Measurements from ENCODE around the gene CLPX.
"Not testable (repeated sequence)": the region's sequence is repeated elsewhere in the genome, so short reads cannot be mapped to it uniquely, and the experiment has no call there.

CLPX gene

DNA sequence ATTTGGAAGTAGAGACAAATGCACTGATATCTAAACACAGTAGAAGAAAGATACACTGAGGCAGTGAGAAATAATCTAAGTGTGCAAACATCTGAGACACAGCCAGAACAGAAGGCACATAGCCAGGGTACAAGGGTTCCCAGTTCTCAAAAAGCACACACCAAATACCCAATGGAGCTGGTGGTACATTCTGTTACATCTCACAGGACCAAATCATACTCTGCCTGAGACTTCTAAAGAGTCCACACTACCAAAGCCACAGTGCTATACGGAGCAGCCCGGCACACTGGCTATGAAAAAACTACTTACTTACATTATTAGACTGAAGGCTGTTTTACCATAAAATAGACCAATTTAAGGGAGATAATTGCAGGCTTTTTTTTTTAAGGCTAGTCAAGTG, 19.3 kb downstream of the CLPX start:
- no peak for DNase-seq (ENCODE audit: low read depth)

DNA sequence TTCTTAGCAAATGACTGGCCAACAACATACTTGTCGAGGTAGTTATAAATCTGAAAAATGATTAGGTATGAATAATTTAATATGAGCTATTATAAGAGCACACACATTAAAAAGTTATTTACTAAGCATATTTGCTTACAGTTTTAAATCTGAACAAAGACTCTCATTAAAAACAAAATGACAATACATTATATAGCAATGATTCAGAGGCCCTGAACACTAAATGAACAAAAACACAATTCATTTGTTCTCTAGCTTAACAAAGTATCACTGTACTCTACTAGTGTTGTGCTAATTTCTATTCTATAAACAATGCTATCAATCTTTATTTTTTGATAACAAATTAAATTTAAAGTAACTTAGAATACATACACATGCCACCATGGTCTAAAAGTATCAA, 21.0 kb downstream of the CLPX start:
- DNase-seq (ENCODE audit: low read depth), result no peak

DNA sequence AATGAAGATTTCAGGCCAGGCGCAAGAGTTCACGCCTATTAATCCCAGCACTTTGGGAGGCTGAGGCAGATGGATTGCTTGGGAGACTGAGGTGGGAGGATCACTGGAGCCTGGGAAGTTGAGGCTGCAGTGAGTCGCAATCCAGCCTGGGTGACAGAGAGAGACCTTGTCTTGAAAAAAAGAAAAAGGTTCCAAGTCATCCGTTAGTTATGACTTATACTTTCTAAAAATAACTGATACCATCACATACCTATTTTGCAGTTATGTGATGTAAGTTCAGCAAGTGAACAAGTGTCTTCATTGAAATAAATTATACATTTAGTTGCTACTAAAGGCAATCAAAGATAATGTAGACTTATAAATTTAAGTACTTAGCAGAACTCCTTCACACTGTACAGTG, 22.1 kb downstream of the CLPX start:
- no peak for DNase-seq (ENCODE audit: low read depth)

DNA sequence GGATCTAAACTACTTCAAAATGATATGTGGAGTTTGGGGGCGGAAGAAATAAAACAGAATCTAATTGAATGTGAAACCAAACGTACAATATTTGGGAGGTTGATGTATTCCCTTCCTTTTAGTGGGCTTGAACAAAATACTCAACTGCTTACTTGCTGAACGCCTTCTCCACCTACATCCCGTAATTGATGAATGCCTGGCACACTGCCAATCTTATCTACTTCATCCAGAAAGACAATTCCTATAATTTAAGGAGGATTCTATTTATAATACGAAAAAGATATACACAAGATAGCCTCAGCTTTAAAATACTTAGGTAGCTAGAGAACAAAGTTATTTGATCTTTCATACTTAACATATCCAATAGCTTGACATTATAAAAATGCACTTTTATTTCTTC, 28.4 kb downstream of the CLPX start:
- no peak for DNase-seq (ENCODE audit: low read depth)

DNA sequence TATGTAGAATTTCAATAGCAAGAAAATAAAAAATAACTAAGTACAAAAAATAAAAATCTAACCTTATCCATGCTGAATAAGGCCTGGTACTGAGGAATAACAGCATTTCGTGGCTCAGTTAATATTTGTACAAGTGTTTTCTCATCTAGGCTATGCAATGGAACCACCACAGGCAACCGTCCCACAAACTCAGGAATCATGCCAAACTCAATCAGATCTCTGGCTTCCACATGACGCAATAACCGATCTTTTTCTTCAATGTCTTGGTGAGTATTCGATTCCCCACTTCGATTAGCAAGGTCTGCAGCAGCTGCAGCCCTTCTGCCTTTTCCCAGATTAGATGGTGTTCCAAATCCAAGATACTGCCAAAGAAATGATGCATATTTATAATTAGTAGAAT, 30.4 kb downstream of the CLPX start:
- DNase-seq (ENCODE audit: low read depth), result no peak

GRCh38 chr15:65147902-65148301, 37.2 kb downstream of the CLPX start:
- DNase-seq (ENCODE audit: low read depth), result no peak

GRCh38 chr15:65146438-65146837, 38.7 kb downstream of the CLPX start:
- DNase-seq (ENCODE audit: low read depth), result no peak

DNA sequence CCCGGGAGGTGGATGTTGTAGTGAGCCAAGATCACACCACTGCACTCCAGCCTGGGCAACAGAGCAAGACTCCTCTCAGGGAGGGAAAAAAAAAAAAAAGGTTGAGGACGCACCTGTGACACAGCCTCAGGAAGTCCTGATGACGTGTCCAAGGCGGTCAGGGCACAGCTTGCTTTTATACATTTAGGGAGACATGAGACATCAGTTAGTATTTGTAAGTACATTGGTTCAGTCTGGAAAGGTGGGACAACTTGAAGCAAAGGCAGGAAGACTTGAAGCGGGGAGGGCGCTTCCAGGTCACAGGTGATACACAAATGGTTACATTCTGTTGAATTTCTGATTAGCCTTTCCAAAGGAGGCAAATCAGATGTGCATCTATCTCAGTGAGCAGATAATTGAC, 46.5 kb downstream of the CLPX start:
- not testable (repeated sequence) for DNase-seq (ENCODE audit: low read depth)

DNA sequence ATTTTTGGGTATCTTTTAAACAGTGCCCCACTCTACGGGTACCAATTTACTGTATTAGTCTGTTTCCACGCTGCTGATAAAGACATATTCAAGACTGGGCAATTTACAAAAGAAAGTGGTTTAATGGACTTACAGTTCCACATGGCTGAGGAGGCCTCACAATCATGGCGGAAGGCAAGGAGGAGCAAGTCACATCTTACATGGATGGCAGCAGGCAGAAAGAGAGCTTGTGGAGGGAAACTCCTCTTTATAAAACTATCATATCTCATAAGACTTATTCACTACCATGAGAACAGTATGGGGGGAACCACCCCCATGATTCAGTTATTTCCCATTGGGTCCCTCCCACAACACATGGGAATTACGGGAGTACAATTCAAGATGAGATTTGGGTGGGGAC, 47.2 kb downstream of the CLPX start:
- not testable (repeated sequence) for DNase-seq (ENCODE audit: low read depth)

DNA sequence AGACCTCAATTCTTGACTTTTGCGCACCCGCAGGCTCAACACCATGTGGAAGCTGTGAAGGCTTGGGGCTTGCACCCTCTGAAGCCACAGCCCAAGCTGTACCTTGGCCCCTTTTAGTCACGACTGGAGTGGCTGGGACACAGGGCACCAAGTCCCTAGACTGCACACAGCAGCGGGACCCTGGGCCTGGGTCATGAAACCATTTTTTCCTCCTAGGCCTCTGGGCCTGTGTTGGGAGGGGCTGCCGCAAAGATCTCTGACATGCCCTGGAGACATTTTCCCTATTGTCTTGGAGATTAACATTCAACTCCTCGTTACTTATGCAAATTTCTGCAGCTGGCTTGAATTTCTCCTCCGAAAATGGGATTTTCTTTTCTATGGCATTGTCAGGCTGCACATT, 48.1 kb downstream of the CLPX start:
- not testable (repeated sequence) for DNase-seq (ENCODE audit: low read depth)

DNA sequence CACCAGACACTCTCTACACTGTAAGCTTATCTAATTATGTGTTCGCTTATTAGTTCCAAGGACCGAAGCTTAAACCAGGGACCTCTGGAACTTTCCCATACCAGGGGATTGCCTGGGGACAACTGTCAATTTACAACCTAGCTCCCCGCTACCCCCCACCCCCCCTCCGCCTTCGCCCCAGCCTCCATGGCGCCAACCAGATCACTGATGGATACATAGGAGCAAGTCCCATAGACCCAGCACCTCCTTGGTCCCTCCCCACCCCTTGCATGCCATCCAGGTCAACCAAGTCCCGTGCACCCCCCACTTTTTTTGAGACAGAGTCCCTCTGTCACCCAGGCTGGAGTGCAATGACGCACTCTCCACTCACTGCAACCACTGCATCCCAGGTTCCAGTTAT, 50.6 kb downstream of the CLPX start:
- DNase-seq (ENCODE audit: low read depth), result no peak

- DNase-seq (ENCODE audit: low read depth), result peak; percentile 73
Measured at GRCh38 chr15:65133548-65134200, 51.5 kb downstream of the CLPX start, which contains the start of gene PDCD7. Gene PDCD7 (minus strand): TSS chr15:65133808. CDS start chr15:65133781, 27 bp downstream.

DNA sequence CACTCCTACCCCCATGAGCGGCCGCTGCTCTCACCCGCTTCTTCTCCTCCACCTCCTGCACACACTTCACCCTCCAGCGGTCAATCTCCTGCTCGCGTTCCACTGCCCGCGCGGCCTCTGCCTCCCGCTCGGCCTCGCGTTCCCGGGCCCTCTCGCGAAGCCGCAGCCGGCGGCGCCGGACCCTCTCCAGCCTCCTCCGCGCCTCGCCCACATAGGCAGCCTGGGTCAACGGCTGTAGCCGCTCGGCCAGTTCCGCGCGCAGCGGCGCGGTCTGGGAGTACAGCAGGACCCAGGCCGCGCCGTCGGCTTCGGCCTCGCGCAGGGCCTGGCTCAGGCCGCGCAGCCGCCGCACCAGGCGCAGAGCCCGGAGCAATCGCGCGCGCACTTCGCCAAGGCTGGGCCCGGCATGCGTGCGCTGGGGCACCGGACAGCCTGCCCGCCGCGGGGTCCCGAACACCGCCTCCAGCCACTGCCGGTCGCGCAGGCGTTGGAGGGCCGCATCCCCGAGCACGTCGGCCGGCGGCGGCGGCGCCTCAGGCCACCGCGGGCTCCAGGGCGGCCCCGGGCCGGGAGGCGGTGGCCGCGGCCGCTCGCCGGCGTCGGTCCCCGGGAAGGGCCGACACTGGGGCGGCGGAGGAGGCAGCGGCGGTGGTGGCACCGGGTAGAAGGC, 52.1 kb downstream of the CLPX start:
- no peak for DNase-seq (ENCODE audit: low read depth)

DNA sequence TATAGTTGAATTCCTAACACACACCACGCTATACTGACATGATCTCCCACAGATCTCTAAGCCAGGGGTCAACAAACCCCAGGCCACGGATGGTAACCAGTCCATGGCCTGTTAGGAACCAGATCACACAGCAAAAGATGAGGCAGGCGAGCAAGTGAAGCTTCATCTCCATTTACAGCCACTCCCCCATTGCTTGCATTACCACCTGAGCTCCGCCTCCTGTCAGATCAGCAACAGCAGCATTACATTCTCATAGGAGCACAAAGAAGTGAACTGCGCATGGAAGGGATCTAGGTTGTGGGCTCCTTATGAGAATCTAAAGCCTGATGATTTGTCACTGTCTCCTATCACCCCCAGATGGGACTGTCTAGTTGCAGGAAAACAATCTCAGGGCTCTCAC, 54.2 kb downstream of the CLPX start:
- DNase-seq (ENCODE audit: low read depth), result no peak

GRCh38 chr15:65115542-65115941, 69.6 kb downstream of the CLPX start:
- DNase-seq (ENCODE audit: low read depth), result no peak

DNA sequence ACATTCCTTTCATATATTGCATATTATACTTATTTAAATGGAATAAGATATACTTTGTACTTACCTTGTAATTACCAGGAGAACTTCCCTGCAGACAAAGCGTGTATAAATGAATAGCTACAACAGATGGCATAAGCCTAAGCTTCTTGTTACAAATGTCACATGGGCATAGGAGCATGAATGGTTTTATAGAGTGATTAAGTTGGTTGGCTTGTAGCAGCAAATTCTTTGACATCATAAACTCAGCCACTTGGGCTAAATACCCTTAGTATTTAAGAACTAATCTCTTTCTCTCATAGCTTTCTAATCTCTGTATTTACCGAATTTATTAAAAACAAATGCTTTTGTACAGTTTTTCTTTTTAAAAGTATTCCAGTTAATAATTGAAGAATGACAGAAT, 70.1 kb downstream of the CLPX start, which contains the start of gene UBAP1L:
Gene UBAP1L, minus strand, starts transcription at position 115 of the 400 bp plus-strand sequence. CDS start 8,985 bp downstream, outside the sequence.
- no peak for DNase-seq (ENCODE audit: low read depth)

DNA sequence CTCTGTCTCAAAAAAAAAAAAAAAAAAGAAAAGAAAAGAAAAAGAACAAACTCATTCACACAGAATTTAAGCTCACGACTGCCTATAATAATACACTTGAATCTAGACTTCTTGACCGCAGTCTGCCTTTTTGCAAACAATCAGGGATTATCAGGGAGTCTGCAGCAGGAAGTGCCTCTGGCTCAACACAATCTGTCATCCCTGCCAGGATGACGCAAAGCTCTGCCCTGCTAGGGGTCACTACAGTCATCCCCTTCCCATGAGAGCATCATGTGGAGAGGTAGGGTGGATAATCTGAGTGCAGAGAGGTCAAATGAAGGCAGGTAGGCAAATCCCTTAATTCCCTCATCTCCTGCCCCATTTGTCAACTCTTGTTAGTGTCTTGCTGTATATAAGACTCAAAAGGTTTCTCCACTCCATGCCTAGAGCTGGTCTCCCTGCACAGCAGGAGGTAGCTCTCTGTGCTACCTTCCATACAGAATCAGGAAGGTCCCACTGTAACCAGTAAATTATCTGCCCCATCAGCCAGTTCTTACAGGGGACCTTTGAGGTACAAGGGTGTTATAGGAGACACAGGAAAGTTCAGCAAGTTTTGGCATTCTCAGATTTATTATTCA, 74.4 kb downstream of the CLPX start:
- DNase-seq (ENCODE audit: low read depth), result no peak

DNA sequence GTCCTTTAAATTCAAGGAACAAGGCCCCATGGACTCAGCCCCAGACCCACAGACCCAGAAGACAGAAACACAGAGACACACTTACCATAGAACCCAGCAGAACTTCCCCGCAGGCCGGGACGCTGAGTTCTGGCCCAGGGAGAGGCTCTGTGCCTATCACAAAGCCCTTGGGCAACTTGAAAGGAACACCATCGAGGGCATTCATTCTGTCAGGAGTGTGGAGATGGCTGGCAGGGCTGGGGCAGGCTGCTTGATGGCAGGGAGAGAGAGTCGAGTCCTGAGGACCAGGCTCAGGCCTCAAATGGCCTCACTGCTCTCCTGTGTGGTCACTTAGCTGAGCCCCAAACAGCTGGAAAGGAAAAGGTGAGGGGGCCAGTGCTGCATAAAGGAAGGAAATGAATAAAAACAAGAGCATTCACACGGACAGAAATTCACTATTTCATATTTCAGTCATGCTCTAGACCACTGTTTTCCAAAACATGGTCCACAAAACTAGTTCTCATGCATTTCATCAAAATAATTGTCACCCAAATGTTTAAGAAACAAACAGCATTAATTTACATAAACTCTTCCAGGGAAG, 79.0 kb downstream of the CLPX start:
- DNase-seq (ENCODE audit: low read depth), result no peak

- no peak for DNase-seq (ENCODE audit: low read depth)
Measured at GRCh38 chr15:65105038-65105437, 80.1 kb downstream of the CLPX start.

- no peak for DNase-seq (ENCODE audit: low read depth)
Measured at GRCh38 chr15:65102912-65103311, 82.2 kb downstream of the CLPX start.

DNA sequence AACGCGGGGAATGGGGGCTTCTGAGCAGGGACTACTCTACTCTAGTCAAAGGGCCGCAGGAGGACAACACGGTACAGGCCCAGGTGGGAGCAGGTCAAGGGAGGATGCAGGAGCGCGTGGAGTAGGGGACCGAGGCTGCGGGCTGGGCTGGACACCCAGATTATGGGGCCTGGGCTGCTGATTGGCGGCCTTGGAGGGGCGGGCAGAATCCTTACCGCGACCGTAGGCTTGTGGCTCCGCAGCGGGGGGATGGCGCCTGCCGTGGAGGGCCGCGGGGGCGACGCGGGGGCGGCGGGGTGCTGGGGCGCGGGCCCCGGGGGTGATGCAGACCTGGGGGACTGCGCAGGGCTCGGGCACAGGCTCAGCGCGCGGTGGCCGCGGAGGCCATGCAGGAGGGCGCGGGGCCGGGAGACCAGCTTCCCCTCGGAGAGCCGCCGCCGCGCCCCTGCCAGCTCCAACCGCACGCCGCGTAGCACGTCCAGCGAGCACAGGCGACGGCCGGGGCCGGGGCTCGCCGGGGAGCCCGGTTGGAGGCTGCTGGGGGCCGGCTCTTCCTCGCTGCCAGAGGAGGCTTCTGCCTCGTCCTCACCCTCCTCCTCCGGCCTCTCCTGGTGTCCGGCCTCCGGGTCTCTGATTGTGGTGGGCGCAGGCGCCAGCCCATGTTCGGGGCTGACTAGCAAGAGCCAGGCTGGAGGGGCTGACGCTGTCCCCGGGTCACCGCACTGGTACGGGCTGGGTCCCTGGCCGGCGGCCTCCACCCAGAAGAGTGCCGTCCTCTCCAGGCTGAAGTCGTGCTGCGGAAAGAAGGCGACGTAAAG, 83.0 kb downstream of the CLPX start:
- no peak for DNase-seq (ENCODE audit: low read depth)

DNA sequence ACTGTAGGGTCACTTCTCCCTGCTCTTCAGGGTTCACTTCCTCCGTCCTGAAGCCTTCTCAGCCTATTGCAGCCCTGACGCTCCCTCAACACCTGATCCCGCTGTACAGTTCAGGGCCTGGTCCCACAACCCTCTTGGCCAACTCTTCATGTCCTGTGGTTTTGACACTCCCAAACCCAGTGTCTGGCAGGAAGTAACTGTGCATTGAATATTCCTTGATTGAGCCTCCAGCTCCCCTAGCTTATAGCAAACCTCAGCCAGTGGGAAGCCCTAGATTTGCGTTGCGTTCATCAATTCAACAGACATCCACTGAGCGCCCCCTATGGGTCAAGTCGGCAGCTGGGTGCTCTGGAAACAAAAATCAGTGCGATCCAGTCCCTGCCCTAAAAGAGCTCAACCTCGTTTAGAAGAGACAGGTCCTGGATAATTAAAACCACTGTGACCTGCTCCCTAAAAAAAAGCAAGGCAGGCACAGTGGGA, 83.7 kb downstream of the CLPX start:
- DNase-seq (ENCODE audit: low read depth), result no peak

Data from HS-5 (cell line).